Astrocyte (in vitro differentiated cells and primary cell): ENCODE results near the gene FNDC3B.

ENCODE experiments used
- EZH2 ChIP-seq: IDR thresholded peaks from 2 replicates; pipeline ENCODE4 v1.6.1; 2012; ENCODE audit warnings: mild to moderate bottlenecking, low read length, inconsistent platforms; ENCODE audit not compliant: insufficient read depth
- TF ChIP-seq, protein P1 (sequence below): IDR thresholded peaks from 2 replicates; pipeline ENCODE4 v1.5.1; 2011; ENCODE audit warnings: low read depth, mild to moderate bottlenecking, inconsistent platforms, low read length, moderate library complexity; ENCODE audit not compliant: insufficient read depth

DNA sequence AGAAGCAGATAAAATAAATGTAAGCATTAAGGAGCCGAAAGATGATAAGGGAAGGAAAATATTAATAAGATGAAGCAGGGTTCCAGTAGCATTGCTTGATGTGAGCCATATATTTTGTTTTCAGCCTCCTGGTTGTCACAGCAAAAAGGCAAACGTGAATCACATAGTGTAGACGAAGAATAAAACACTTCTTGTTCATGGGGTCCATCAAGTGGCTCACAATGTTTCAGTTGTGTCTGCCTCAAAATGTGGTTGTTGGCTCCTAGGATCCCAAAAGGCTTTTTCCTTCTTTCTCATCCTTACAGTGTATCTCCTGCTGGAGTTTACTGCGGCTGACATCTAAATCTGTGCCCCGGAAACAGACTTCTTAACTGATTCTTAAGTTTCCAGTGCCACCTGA lies 213.8 kb downstream of the FNDC3B start:
- TF ChIP-seq, protein P1, sequence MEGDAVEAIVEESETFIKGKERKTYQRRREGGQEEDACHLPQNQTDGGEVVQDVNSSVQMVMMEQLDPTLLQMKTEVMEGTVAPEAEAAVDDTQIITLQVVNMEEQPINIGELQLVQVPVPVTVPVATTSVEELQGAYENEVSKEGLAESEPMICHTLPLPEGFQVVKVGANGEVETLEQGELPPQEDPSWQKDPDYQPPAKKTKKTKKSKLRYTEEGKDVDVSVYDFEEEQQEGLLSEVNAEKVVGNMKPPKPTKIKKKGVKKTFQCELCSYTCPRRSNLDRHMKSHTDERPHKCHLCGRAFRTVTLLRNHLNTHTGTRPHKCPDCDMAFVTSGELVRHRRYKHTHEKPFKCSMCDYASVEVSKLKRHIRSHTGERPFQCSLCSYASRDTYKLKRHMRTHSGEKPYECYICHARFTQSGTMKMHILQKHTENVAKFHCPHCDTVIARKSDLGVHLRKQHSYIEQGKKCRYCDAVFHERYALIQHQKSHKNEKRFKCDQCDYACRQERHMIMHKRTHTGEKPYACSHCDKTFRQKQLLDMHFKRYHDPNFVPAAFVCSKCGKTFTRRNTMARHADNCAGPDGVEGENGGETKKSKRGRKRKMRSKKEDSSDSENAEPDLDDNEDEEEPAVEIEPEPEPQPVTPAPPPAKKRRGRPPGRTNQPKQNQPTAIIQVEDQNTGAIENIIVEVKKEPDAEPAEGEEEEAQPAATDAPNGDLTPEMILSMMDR, result no peak
- no peak for TF ChIP-seq EZH2
